MM.1S (cell line): ENCODE data around the gene NACA2.

Experiments used
- DNase-seq: peaks from one replicate; pipeline ENCODE4 v3.0.0-alpha.2; 2015
- H2AFZ ChIP-seq: fragments of 300-600 bp; sonication (generic); 2 replicates; pipeline ENCODE4 v1.6.0; 2016; ENCODE audit warnings: antibody characterized with exemption, low read length
- H3F3A ChIP-seq: fragments of 300-600 bp; sonication (generic); 2 replicates; pipeline ENCODE4 v1.6.1; 2016; ENCODE audit warnings: mild to moderate bottlenecking, antibody characterized with exemption, low read length, moderate library complexity, mixed read lengths; ENCODE audit not compliant: insufficient read depth
- H3K27ac ChIP-seq: fragments of 300-600 bp; sonication (generic); 2 replicates; pipeline ENCODE4 v1.5.1; 2016; ENCODE audit warnings: mild to moderate bottlenecking, low read length
- H3K27me3 ChIP-seq: fragments of 300-600 bp; sonication (generic); replicated peaks from 2 replicates; pipeline ENCODE4 v1.6.0; 2016; ENCODE audit warnings: low read length; ENCODE audit not compliant: insufficient read depth
- H3K36me3 ChIP-seq: fragments of 300-600 bp; sonication (generic); replicated peaks from 2 replicates; pipeline ENCODE4 v1.6.1; 2016; ENCODE audit warnings: mild to moderate bottlenecking, low read length, mixed read lengths; ENCODE audit not compliant: insufficient read depth
- H3K4me1 ChIP-seq: fragments of 300-600 bp; sonication (generic); 2 replicates; pipeline ENCODE4 v1.6.1; 2016; ENCODE audit warnings: low read length, mixed read lengths
- H3K4me2 ChIP-seq: fragments of 300-600 bp; sonication (generic); 2 replicates; pipeline ENCODE4 v1.6.0; 2016; ENCODE audit warnings: low read depth, low read length
- H3K4me3 ChIP-seq: fragments of 300-600 bp; sonication (generic); 2 replicates; pipeline ENCODE4 v1.5.1; 2016; ENCODE audit warnings: low read length, mixed read lengths
- H3K79me2 ChIP-seq: fragments of 300-600 bp; sonication (generic); 2 replicates; pipeline ENCODE4 v1.6.1; 2016; ENCODE audit warnings: mixed run types, low read length, mixed read lengths
- H3K9ac ChIP-seq: fragments of 300-600 bp; sonication (generic); 2 replicates; pipeline ENCODE4 v1.6.1; 2016; ENCODE audit warnings: low read length, mixed read lengths
- H3K9me2 ChIP-seq: fragments of 300-600 bp; sonication (generic); replicated peaks from 2 replicates; pipeline ENCODE4 v1.6.1; 2016; ENCODE audit warnings: mild to moderate bottlenecking, low read length, mixed read lengths; ENCODE audit not compliant: insufficient read depth
- H3K9me3 ChIP-seq: fragments of 300-600 bp; sonication (generic); replicated peaks from 2 replicates; pipeline ENCODE4 v1.6.1; 2016; ENCODE audit warnings: mild to moderate bottlenecking, low read length, mixed read lengths; ENCODE audit not compliant: insufficient read depth
- H4K20me1 ChIP-seq: fragments of 300-600 bp; sonication (generic); 2 replicates; pipeline ENCODE4 v1.6.1; 2016; ENCODE audit warnings: mild to moderate bottlenecking, low read length, moderate library complexity, mixed read lengths; ENCODE audit not compliant: insufficient read depth
- CTCF ChIP-seq: fragments of 300-600 bp; sonication (generic); IDR thresholded peaks from 2 replicates; pipeline ENCODE4 v1.5.1; 2016; ENCODE audit warnings: antibody characterized with exemption, low read length, mixed read lengths
- EZH2 ChIP-seq: fragments of 300-600 bp; sonication (generic); optimal IDR thresholded peaks from 2 replicates; pipeline ENCODE3; 2017; ENCODE audit warnings: low read depth, mild to moderate bottlenecking, antibody characterized with exemption, low read length, mixed read lengths
- EZH2phosphoT487 ChIP-seq: fragments of 300-600 bp; sonication (generic); IDR thresholded peaks from 2 replicates; pipeline ENCODE4 v1.6.1; 2018; ENCODE audit warnings: antibody characterized with exemption, low read length

NACA2 gene

GRCh38 chr17:61625564-61625963, 34.5 kb upstream of the NACA2 start:
- H3K4me1 ChIP-seq: no peaks in the 10 kb centered on the region
- H2AFZ ChIP-seq: no peak overlapping the region
- H3K9me2 ChIP-seq: no peaks in the 10 kb centered on the region
- no peak overlapping the region for H3K4me3 ChIP-seq
- H4K20me1 ChIP-seq: no peaks in the 10 kb centered on the region
- no peak for TF ChIP-seq EZH2
- TF ChIP-seq CTCF: no peak
- TF ChIP-seq EZH2phosphoT487: no peak
- no peaks in the 10 kb centered on the region for H3K9me3 ChIP-seq
- DNase-seq: no peak
- no peak overlapping the region for H3K4me2 ChIP-seq
- no peaks in the 10 kb centered on the region for H3K36me3 ChIP-seq
- no peaks in the 10 kb centered on the region for H3K27me3 ChIP-seq
- H3K79me2 ChIP-seq: no peaks in the 10 kb centered on the region
- H3K9ac ChIP-seq: no peak overlapping the region
- H3F3A ChIP-seq: no peaks in the 10 kb centered on the region
- no peak overlapping the region for H3K27ac ChIP-seq

- Histone ChIP-seq H3K9me3 (no peaks in the 10 kb centered on the region), H3K9ac (no peak overlapping the region), H3K9me2 (no peaks in the 10 kb centered on the region), H2AFZ (no peak overlapping the region), H3K27me3 (no peaks in the 10 kb centered on the region), H3K4me3 (no peak overlapping the region), H3K4me2 (no peak overlapping the region), H3K79me2 (no peaks in the 10 kb centered on the region), H4K20me1 (no peaks in the 10 kb centered on the region), H3F3A (no peaks in the 10 kb centered on the region), H3K4me1 (no peaks in the 10 kb centered on the region), H3K27ac (no peak overlapping the region), H3K36me3 (no peaks in the 10 kb centered on the region)
- no peak for TF ChIP-seq EZH2phosphoT487
- TF ChIP-seq CTCF: no peak
- no peak for TF ChIP-seq EZH2
- DNase-seq: no peak
Observed at GRCh38 chr17:61624951-61625350, 33.9 kb upstream of the NACA2 start.

GRCh38 chr17:61621317-61621716, 30.3 kb upstream of the NACA2 start:
- H3K27ac ChIP-seq: no peak overlapping the region
- H3K4me3 ChIP-seq: no peak overlapping the region
- H4K20me1 ChIP-seq: no peaks in the 10 kb centered on the region
- H3K4me2 ChIP-seq: no peak overlapping the region
- no peaks in the 10 kb centered on the region for H3K79me2 ChIP-seq
- H3K9ac ChIP-seq: no peak overlapping the region
- no peaks in the 10 kb centered on the region for H3K9me2 ChIP-seq
- no peaks in the 10 kb centered on the region for H3K36me3 ChIP-seq
- no peaks in the 10 kb centered on the region for H3K4me1 ChIP-seq
- no peaks in the 10 kb centered on the region for H3F3A ChIP-seq
- no peak overlapping the region for H2AFZ ChIP-seq
- DNase-seq: no peak
- H3K27me3 ChIP-seq: no peaks in the 10 kb centered on the region
- no peak for TF ChIP-seq EZH2phosphoT487
- TF ChIP-seq EZH2: no peak
- no peak for TF ChIP-seq CTCF
- no peaks in the 10 kb centered on the region; the same call in 1 of the 2 replicates for H3K9me3 ChIP-seq
